ENCODE data around the gene MANEA. TPM values are rescaled to one million over a fixed set of nuclear protein-coding genes. Genes with fewer than 3 reads are reported as not detected.

Gene MANEA
- total and polyA plus RNA-seq, 2 of the 13 experiments (the other 11 are each of a cell fraction or from before 2014, with no cell fraction given), result 10.0 to 10.9 TPM

DNA sequence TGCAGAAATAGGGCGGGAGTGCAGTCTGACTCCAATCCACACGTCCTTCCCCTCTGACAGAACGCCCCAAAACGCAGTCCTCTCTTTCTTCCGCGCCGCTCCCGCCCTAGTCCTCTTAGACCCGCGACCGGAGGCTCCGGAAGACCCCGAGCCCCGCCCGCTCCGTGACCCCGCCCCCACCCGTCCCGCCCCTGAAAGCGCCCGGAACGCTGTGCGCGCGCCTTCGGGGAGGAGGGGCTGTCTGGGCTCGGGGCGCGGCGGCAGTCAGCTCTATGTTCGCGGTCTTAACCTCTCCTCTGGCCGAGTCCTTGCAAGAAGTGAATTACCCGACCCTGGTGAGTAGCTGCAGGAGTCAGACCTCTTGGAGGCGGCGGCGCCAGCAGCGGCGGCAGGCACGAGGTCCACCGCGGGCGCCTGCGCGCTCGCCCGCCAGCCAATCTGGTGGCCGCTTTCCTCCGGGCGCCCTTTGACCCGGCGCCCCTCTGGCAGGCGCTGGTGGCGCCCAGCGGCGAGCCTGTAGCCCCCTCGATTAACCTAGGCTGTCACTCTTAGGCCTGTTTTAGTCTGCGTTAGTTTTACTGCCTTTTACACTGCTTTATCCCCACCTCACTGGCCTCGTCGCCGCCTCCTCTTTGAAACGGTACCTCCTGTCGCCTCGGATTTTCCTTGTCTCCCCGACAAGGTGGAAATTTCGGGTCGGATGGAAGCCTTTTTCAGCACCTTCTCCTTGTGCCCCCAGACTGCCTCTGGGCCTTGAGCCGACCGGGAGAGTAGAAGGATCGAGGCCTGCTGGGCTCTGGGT lies at the start of gene MANEA (continued):
- TF ChIP-seq ZNF510 (CRISPR knock-in tag; IDR thresholded peaks at IDR 0.05; ENCODE audit: low read depth) (no peak), ZBTB39 (CRISPR knock-in tag; IDR thresholded peaks at IDR 0.05) (0 out of 2 replicates have a peak, but pooled peaks have one; percentile 31), FOXA1 (IDR thresholded peaks at IDR 0.05) (no peak), FOXA1 (CRISPR knock-in tag; IDR thresholded peaks at IDR 0.05) (no peak), ZNF879 (CRISPR knock-in tag; IDR thresholded peaks at IDR 0.05) (no peak; the same call in 1 of the 2 replicates), HNF4A (CRISPR knock-in tag; IDR thresholded peaks at IDR 0.05) (peak; percentile 32), ATF2 (CRISPR knock-in tag; IDR thresholded peaks at IDR 0.05) (no peak; the same call in 1 of the 2 replicates), STAT5B (CRISPR knock-in tag; IDR thresholded peaks at IDR 0.05) (no peak), ISX (CRISPR knock-in tag; conservative IDR thresholded peaks at IDR 0.05) (no peak), NCOA1 (CRISPR knock-in tag; IDR thresholded peaks at IDR 0.05) (no peak; the same call in 1 of the 2 replicates), KDM3A (CRISPR knock-in tag; IDR thresholded peaks at IDR 0.05; ENCODE audit: low read depth) (no peak), SP2 (CRISPR knock-in tag; IDR thresholded peaks at IDR 0.05) (no peak), PRPF4 (IDR thresholded peaks at IDR 0.05; ENCODE audit: low read depth, low read length, poor library complexity, severe bottlenecking) (no peak), GPN1 (CRISPR knock-in tag; IDR thresholded peaks at IDR 0.05; ENCODE audit: borderline replicate concordance) (no peak), NRL (CRISPR knock-in tag; IDR thresholded peaks at IDR 0.05; ENCODE audit: borderline replicate concordance) (no peak), SIX4 (CRISPR knock-in tag; IDR thresholded peaks at IDR 0.05) (no peak), POLR2AphosphoS5 (IDR thresholded peaks at IDR 0.05; ENCODE audit: low read depth, low read length) (peak; percentile 53), ZSCAN5A (CRISPR knock-in tag; IDR thresholded peaks at IDR 0.05; ENCODE audit: borderline replicate concordance) (peak; percentile 60; the same call in 1 of the 2 replicates), PAF1 (CRISPR knock-in tag; IDR thresholded peaks at IDR 0.05) (no peak), SNAI1 (CRISPR knock-in tag; IDR thresholded peaks at IDR 0.05; ENCODE audit: borderline replicate concordance) (no peak), SMAD9 (CRISPR knock-in tag; IDR thresholded peaks at IDR 0.05) (no peak), ZNF800 (CRISPR knock-in tag; IDR thresholded peaks at IDR 0.05) (no peak; the same call in 1 of the 2 replicates), KAT7 (CRISPR knock-in tag; IDR thresholded peaks at IDR 0.05; ENCODE audit: borderline replicate concordance) (peak; percentile 76), PITX1 (CRISPR knock-in tag; IDR thresholded peaks at IDR 0.05) (no peak)

All from HepG2 (cell line).